ENCODE data around the gene KDM7A.
"Not testable (repeated sequence)": the region's sequence is repeated elsewhere in the genome, so short reads cannot be mapped to it uniquely, and the experiment has no call there.

The KDM7A gene

GRCh38 chr7:140156460-140157080 lies 20.2 kb downstream of the KDM7A start:
- no peak for DNase-seq

- no peak for DNase-seq
These were observed 21.4 kb downstream of the KDM7A start for GRCh38 chr7:140155428-140155827.

GRCh38 chr7:140153666-140154161 lies 23.1 kb downstream of the KDM7A start:
- no peak for DNase-seq

- no peak for DNase-seq
These were observed 30.2 kb downstream of the KDM7A start for GRCh38 chr7:140146574-140146973.

- no peak for DNase-seq
These were observed 31.1 kb downstream of the KDM7A start for GRCh38 chr7:140145709-140146108.

- DNase-seq, result no peak
These were observed 32.0 kb downstream of the KDM7A start for GRCh38 chr7:140144821-140145220.

GRCh38 chr7:140143997-140144396 lies 32.8 kb downstream of the KDM7A start:
- DNase-seq, result no peak

GRCh38 chr7:140142031-140142430 lies 34.8 kb downstream of the KDM7A start:
- no peak for DNase-seq

GRCh38 chr7:140141256-140141655 lies 35.5 kb downstream of the KDM7A start:
- DNase-seq, result no peak

- no peak for DNase-seq
These were observed 39.7 kb downstream of the KDM7A start for GRCh38 chr7:140137078-140137477.

- no peak for DNase-seq
These were observed 40.7 kb downstream of the KDM7A start for GRCh38 chr7:140136073-140136472.

GRCh38 chr7:140134039-140134438 lies 42.7 kb downstream of the KDM7A start:
- no peak for DNase-seq

- DNase-seq, result no peak
These were observed 49.2 kb downstream of the KDM7A start for GRCh38 chr7:140127360-140128127.

- DNase-seq, result no peak
These were observed 50.2 kb downstream of the KDM7A start for GRCh38 chr7:140126435-140127034.

GRCh38 chr7:140122965-140123364 lies 53.8 kb downstream of the KDM7A start:
- DNase-seq, result no peak

GRCh38 chr7:140121326-140121725 lies 55.5 kb downstream of the KDM7A start:
- no peak for DNase-seq

- DNase-seq, result not testable (repeated sequence)
These were observed 62.0 kb downstream of the KDM7A start for GRCh38 chr7:140114817-140115216.

GRCh38 chr7:140108777-140109176 lies 68.0 kb downstream of the KDM7A start:
- peak; percentile 6 for DNase-seq

GRCh38 chr7:140096459-140096858 lies 80.3 kb downstream of the KDM7A start:
- DNase-seq, result no peak

GRCh38 chr7:140093375-140093774 lies 83.4 kb downstream of the KDM7A start:
- DNase-seq, result no peak

- DNase-seq, result no peak
These were observed 91.3 kb downstream of the KDM7A start for GRCh38 chr7:140085447-140085846.

- DNase-seq, result peak; percentile 21
These were observed 91.8 kb downstream of the KDM7A start for GRCh38 chr7:140084972-140085371.

- no peak for DNase-seq
These were observed 92.6 kb downstream of the KDM7A start for GRCh38 chr7:140084142-140084655.

GRCh38 chr7:140082770-140083169 lies 94.0 kb downstream of the KDM7A start:
- DNase-seq, result no peak
